ENCODE measurements around the gene TAOK3. TPM values are rescaled to one million over a fixed set of nuclear protein-coding genes. Genes with fewer than 3 reads are reported as not detected.

The TAOK3 gene
- total RNA-seq, 2 experiments from 2014 or later = 60.2 to 63.4 TPM

DNA sequence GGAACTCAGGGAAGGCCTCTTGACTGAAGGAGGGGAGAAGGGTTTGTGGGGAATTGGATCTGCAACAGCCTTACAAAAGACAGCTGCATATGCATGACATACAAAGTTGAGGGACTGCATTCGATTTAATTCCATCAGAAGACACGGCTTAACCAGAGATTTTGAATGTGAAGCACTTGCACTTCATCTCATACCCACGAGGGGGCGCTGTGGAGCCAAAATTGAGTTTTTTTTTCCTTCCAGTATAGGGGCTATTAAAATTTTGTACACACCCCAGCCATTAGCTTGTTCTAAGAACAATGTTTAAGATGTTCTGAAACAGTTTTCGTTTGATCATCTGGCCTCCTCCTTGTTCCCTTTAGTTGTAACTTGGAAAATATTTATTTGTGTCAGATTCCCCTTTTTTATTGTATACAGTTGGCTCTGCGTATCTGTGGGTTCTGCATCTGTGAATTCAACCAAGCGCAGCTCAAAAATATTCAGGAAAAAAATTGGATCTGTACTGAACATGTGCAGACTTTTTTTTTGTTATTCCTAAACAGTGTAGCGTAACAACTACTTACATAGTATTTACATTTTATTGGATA, 5.3 kb upstream of the TAOK3 start:
- peak; percentile 81 for DNase-seq
- ATAC-seq (ENCODE audit: low read depth) = no peak
- H3K36me3 Mint-ChIP-seq = peaks cover 4% of the 10 kb centered on the region
- no peaks in the 10 kb centered on the region for H3K9me3 Mint-ChIP-seq
- peak overlapping the region; percentile 94 for H3K4me3 Mint-ChIP-seq
- POLR2A ChIA-PET = interaction anchor here (1.0 to 1.6 kb wide), 2 partner anchors 20 to 258 kb away, joined by 3 to 4 read pairs; no protein-coding TSS in a partner anchor
- peak overlapping the region; percentile 84 for H3K27ac Mint-ChIP-seq
- no peaks in the 10 kb centered on the region for H3K27me3 Mint-ChIP-seq
- H3K4me1 Mint-ChIP-seq = peaks cover 25% of the 10 kb centered on the region

DNA sequence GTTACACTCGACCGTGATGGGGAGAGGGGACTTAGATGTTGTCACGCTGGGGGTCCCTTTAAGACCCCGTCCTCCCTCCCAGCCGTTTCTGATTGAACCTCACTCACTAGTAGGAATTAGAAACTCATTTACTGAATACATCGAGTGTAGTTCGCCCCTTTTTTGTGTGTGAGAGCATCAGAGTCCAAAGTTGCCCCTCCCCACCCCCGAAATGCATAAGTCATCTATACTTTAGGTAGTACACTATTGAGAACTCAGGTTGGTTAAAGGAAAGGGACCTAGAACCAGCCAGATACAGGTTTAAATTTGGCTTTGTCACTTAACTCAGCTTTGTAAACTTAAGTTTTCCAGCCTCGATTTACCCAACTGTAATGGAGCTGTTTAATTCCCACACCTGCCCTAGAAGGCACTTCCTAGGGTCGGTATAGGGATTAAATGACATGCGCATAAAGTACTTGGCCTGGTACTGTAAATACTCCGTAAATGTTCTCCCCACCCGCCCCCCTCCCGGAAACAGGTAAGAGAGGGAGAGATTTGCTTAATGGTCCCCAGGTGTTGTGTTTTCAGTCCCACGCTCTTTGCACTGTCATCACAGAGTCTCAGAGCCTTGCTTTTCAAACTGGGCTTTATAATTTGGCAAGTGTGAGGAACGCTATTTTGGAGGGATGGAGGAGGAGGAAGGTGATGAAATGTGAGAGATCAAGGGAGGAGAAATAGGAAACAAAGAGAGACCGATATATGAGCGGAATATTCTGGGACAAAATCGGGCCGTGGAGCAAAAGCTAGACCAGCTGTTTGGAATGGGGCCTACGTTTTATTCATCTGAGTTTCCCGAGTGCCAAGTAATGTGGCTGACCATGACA, 4.5 kb upstream of the TAOK3 start:
- H3K27me3 Mint-ChIP-seq = peaks cover 2% of the 10 kb centered on the region
- peak overlapping the region; percentile 84 for H3K27ac Mint-ChIP-seq
- peaks cover 25% of the 10 kb centered on the region for H3K4me1 Mint-ChIP-seq
- H3K9me3 Mint-ChIP-seq = no peaks in the 10 kb centered on the region
- H3K4me3 Mint-ChIP-seq = peak overlapping the region; percentile 94
- POLR2A ChIA-PET = interaction anchor here (0.5 to 2.3 kb wide), 9 partner anchors 19 to 316 kb away, joined by 3 to 30 read pairs (median 4); partner anchors contain the start of genes PEBP1 and WSB2
- H3K36me3 Mint-ChIP-seq = peaks cover 7% of the 10 kb centered on the region
- no peak for ATAC-seq (ENCODE audit: low read depth)
- DNase-seq = no peak

DNA sequence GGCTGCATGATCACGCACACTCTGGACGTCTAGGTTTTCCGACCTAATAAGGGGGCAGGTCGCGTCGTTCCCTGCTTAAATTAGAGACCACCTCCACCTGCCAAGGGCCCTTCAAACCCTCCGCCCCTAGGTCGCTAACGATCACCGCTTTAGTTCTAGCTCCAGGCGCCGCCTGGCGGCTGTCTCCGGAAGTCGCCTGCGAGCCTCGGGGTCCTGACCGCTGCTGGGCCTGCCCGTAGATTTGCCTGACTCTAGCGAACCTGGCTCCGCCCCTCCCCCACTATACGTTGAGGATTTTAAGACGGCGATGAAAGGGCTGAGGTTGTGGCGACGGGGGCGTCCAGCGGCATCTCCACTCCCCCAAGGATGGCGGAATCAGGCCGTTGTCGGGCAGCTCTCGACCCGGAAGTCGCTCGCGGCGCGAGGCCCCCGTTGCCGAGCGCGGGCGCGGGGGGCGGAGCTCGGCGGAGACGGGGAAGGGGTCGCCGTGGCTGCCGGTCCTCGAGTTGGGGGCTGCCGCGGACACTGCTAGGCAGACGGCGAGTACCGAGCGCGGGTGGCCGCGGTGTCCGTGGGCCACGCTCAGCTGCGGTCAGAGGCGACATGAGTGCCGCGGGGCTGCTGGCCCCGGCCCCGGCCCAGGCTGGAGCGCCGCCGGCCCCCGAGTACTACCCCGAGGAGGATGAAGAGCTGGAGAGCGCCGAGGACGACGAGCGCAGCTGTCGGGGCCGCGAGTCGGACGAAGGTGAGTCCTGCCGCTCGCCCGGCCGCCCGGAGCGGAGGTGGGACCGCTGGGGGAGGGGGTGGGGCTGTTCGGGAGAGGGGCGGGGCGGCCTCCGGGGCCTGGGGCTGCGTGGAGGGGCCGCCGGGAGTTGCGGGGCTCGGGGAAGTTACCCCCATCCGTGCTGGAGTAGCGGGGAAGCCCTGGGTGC, 3.6 kb upstream of the TAOK3 start, which contains the start of gene SUDS3:
Gene SUDS3 (plus strand): TSS at position 467 of the 932 bp plus-strand sequence. CDS start 137 bp downstream, at position 604.
- POLR2A ChIA-PET = interaction anchor here (0.5 to 2.3 kb wide), 12 partner anchors 19 to 1188 kb away, joined by 3 to 30 read pairs (median 5); partner anchors contain the start of genes PEBP1 and WSB2
- Mint-ChIP-seq H3K9me3 (no peaks in the 10 kb centered on the region), H3K27ac (peak within 1 kb of the TSS; percentile 99), H3K4me1 (peaks cover 27% of the 10 kb centered on the region), H3K27me3 (peaks cover 6% of the 10 kb centered on the region), H3K4me3 (peak within 1 kb of the TSS; percentile 94), H3K36me3 (peaks cover 7% of the 10 kb centered on the region)
- ATAC-seq (ENCODE audit: low read depth) (peak; percentile 20), DNase-seq (peak; percentile 97)

DNA sequence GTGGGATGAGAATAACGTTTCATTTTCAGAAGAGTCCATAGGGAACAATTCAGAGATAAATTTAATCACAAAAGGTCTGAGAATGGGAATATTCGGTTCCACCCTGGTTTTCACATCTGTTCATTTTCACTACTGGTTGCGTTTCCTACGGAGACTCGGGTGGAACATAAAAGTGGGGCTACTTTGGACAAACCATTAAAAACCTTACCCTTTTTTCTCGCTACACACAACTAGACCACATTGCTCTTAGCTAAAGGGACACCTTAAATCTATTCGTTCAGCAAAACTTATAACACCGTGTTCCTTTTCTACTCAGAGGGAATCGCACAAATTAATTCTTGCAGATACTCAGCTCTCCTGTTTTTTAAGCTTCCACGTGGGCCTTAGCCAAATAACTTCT, 2.6 kb upstream of the TAOK3 start:
- POLR2A ChIA-PET = interaction anchor here (1.3 to 2.3 kb wide), 5 partner anchors 18 to 314 kb away, joined by 6 to 30 read pairs (median 9); partner anchors contain the start of gene WSB2
- Mint-ChIP-seq H3K27me3 (peaks cover 13% of the 10 kb centered on the region), H3K36me3 (peaks cover 7% of the 10 kb centered on the region), H3K9me3 (no peaks in the 10 kb centered on the region), H3K27ac (no peak overlapping the region), H3K4me1 (peaks cover 35% of the 10 kb centered on the region), H3K4me3 (peak overlapping the region; percentile 94)
- ATAC-seq (ENCODE audit: low read depth) (no peak), DNase-seq (no peak)

DNA sequence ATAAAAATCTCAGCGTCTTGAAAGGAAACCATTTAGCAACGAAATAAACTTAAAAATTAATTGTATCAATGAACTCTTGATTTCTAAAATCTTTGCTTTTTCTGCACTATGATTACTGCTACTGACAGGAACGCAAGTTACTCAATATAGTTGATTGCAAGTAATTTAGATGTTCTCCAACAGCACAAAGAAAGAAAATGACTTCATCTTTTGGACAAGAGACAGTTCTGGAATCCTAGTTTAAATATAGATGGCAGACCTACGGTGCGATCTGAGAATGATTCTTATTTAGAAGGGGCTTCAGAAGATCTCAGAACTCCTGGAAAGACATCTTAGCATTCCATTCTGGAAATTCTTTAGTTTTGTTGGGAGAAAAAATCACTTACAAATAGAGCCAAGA, 2.2 kb upstream of the TAOK3 start:
- POLR2A ChIA-PET = interaction anchor here (2.3 kb wide), 1 partner anchor 310 kb away, joined by 9 read pairs; no protein-coding TSS in a partner anchor
- Mint-ChIP-seq H3K4me3 (peak overlapping the region; percentile 15), H3K27ac (peak overlapping the region; percentile 47), H3K9me3 (no peaks in the 10 kb centered on the region), H3K4me1 (peaks cover 35% of the 10 kb centered on the region), H3K27me3 (peaks cover 13% of the 10 kb centered on the region), H3K36me3 (peaks cover 5% of the 10 kb centered on the region)
- ATAC-seq (ENCODE audit: low read depth) (no peak), DNase-seq (no peak)

DNA sequence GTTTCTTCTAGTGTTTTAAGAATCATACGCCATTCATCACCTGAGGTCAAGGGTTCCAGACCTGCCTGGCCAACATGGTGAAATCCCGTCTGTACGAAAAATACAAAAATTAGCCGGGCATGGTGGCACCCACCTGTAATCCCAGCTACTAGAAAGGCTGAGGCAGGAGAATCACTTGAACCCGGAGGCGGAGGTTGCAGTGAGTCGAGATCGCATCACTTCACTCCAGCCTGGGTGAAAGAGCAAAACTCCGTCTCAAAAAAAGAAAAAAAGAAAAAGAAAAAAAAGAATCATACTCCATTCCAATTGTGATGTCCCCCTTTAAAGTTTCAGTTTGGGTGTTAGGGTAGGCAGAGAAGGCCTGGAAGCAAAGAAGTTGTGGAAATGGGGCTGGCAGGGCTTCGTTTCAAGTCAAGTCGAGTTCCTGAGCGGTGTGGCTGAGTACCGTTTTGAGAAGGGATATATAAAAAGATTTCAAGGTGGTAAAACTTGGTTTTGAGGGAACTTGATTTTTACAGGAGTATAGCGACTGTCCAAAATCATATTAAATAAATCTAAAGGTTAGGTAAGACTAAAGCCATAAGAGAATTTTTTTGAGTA, 1.5 kb upstream of the TAOK3 start:
- Mint-ChIP-seq H3K4me1 (peaks cover 35% of the 10 kb centered on the region), H3K36me3 (peaks cover 3% of the 10 kb centered on the region), H3K27me3 (peaks cover 13% of the 10 kb centered on the region), H3K27ac (no peak overlapping the region), H3K9me3 (no peaks in the 10 kb centered on the region), H3K4me3 (peak overlapping the region; percentile 96)
- DNase-seq (no peak), ATAC-seq (ENCODE audit: low read depth) (no peak)
- POLR2A ChIA-PET = interaction anchor here (1.2 to 2.3 kb wide), 3 partner anchors 16 to 313 kb away, joined by 6 to 22 read pairs (median 14); partner anchors contain the start of genes PEBP1 and WSB2

DNA sequence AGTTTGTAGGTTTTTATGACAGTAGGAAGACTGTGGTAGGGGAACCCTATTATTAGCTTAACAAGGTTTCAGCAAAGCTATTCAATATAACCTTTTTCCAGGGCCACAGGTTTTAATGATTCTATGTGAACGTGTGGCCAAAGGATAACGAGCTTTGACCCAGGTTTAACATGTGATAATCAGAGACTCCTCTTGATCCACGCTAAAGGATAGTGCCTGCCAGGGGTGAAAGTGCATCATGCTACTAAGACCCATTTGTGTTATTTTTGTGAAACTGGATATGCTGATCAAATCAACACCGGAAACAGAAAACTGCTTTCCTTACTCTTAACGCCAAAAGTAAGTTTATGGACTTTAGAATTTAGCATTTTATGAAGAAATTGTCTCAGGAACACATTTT, 909 bp upstream of the TAOK3 start:
- Mint-ChIP-seq H3K27me3 (peaks cover 13% of the 10 kb centered on the region), H3K36me3 (peaks cover 3% of the 10 kb centered on the region), H3K27ac (peak overlapping the region; percentile 91), H3K9me3 (no peaks in the 10 kb centered on the region), H3K4me1 (peaks cover 35% of the 10 kb centered on the region), H3K4me3 (peak overlapping the region; percentile 96)
- ATAC-seq (ENCODE audit: low read depth) (no peak), DNase-seq (no peak)
- POLR2A ChIA-PET = interaction anchor here (1.2 to 2.3 kb wide), 3 partner anchors 15 to 312 kb away, joined by 6 to 22 read pairs (median 14); partner anchors contain the start of genes PEBP1 and WSB2

DNA sequence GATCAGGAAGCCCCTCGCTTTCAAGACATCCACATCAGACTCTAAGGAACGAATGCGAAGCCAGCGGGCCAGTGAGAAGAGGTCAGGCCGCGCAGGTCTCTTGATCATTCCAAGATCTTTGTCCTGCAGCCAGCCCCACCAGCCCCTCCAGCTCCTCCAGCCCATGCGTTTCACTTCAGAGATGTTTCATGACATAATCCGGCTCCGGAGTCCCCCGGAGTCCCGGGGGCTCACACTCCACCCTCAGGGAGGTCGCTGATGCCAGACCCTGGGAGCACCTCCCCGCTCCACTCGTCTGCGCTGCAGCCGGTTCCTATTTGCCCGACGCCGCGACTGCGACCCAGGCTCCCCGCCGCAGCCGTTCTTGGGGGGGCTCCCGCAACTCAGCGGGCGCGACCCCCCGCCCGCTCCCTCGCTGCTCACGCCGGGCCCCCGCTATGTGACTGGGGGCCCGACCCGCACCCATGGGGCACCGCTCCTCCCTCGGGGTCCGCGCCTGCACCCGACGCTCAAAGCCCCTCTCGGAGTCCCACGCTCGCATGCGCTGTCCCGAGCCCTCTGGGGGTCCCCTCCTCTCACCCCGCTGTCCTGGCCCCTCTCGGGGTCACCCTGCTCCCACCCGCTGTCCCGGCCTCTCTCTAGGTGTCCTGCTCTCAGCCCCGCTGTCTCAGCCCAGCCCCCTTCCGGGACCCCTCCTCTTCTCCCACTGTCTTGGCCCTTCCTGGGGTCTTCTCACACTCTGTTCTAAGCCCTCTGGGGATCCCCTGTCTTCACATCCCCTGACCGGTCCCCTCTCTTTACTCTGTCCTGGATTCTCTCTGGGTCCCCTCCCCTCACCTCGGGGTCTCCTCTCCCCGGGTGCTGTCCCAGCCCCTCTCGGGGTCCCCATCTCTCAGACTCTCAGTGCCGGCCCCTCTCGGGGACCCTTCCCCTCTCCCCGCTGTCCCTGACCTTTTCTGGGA, 1.1 kb downstream of the TAOK3 start:
- POLR2A ChIA-PET = interaction anchor here (0.6 to 1.2 kb wide), 3 partner anchors 12 to 236 kb away, joined by 4 to 6 read pairs (median 5); partner anchors contain the start of gene PEBP1
- DNase-seq (peak; percentile 44), ATAC-seq (ENCODE audit: low read depth) (no peak)
- H3K27ac Mint-ChIP-seq = peak overlapping the region; percentile 91
- H3K36me3 Mint-ChIP-seq = peaks cover 3% of the 10 kb centered on the region
- H3K27me3 Mint-ChIP-seq = peaks cover 13% of the 10 kb centered on the region
- H3K4me1 Mint-ChIP-seq = peaks cover 27% of the 10 kb centered on the region
- H3K9me3 Mint-ChIP-seq = no peaks in the 10 kb centered on the region
- peak overlapping the region; percentile 96 for H3K4me3 Mint-ChIP-seq

DNA sequence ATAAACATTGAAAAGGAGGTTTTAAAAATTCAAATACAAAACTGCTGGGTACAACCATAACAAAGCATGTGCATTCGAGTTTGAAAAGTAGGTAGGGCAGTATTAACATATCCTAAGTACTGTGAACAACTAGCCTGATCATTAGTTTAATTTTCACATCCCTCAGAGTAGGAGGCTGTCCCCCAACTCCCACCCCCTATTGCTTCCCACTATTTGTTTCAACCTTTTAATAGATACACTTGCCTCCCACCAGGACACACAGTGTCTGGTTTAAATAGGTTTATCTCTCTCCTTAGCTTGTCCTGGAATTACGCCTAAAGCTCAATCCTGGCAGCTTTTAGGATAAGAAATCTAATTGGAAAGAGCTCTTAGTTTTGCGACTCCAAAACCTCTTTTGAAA, 2.1 kb downstream of the TAOK3 start:
- Mint-ChIP-seq H3K4me3 (peak overlapping the region; percentile 96), H3K27me3 (peaks cover 13% of the 10 kb centered on the region)
- no peak for ATAC-seq (ENCODE audit: low read depth)

DNA sequence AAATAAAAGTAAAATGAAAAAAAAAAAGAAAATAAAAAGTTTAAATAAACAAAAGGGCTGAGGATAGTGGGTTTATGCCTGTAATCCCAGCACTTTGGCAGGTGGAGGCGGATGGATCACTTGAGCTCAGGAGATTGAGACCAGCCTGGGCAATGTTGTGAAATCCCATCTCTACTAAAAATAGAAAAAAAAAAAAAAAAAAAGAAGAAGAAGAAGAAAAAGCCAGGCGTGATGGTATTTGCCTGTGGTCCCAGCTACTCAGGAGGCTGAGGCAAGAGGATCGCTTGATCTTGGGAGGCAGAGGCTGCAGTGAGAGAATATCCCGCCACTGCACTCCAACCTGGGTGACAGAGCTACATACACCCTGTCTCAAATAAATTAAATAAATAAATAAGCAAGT, 3.9 kb downstream of the TAOK3 start:
- H3K4me1 Mint-ChIP-seq = peaks cover 18% of the 10 kb centered on the region
- POLR2A ChIA-PET = no interaction called here
- H3K36me3 Mint-ChIP-seq = peaks cover 3% of the 10 kb centered on the region
- H3K27ac Mint-ChIP-seq = no peak overlapping the region
- no peak for DNase-seq
- H3K4me3 Mint-ChIP-seq = no peak overlapping the region
- no peak for ATAC-seq (ENCODE audit: low read depth)
- H3K27me3 Mint-ChIP-seq = peaks cover 13% of the 10 kb centered on the region
- H3K9me3 Mint-ChIP-seq = no peaks in the 10 kb centered on the region

More for the DNA sequence above, 2.1 kb downstream of the TAOK3 start:
- DNase-seq = no peak
- H3K4me1 Mint-ChIP-seq = peaks cover 21% of the 10 kb centered on the region
- H3K9me3 Mint-ChIP-seq = no peaks in the 10 kb centered on the region
- H3K36me3 Mint-ChIP-seq = peaks cover 3% of the 10 kb centered on the region
- H3K27ac Mint-ChIP-seq = peak overlapping the region; percentile 12
- POLR2A ChIA-PET = interaction anchor here (0.6 to 1.2 kb wide), 3 partner anchors 11 to 235 kb away, joined by 4 to 6 read pairs (median 5); partner anchors contain the start of gene PEBP1

DNA sequence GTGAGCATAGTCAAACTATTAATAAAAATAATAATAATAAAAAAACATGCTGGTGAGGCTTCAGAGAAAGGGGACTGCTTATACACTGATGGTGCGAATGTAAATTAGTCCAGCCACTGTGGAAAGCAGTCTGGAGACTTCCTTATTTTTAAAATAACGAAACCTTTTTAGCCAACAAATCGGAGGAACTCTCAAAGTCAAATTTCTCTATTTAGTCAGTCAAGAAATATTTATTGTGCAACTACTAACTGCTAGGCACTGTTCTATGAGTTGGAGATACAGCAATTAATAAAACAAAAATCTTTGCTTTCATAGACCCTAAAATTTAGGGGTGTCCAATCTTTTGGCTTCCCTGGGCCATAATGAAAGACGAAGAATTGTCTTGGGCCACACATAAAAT, 10.8 kb downstream of the TAOK3 start:
- POLR2A ChIA-PET = no interaction called here
- no peaks in the 10 kb centered on the region for H3K27me3 Mint-ChIP-seq

More for the DNA sequence above, 10.8 kb downstream of the TAOK3 start:
- peaks cover 3% of the 10 kb centered on the region for H3K36me3 Mint-ChIP-seq
- H3K27ac Mint-ChIP-seq = no peak overlapping the region
- DNase-seq = no peak
- peaks cover 19% of the 10 kb centered on the region for H3K4me1 Mint-ChIP-seq
- peaks cover 1% of the 10 kb centered on the region for H3K9me3 Mint-ChIP-seq
- H3K4me3 Mint-ChIP-seq = no peak overlapping the region
- ATAC-seq (ENCODE audit: low read depth) = no peak
